ENCODE results near the gene CNOT11.

DNA sequence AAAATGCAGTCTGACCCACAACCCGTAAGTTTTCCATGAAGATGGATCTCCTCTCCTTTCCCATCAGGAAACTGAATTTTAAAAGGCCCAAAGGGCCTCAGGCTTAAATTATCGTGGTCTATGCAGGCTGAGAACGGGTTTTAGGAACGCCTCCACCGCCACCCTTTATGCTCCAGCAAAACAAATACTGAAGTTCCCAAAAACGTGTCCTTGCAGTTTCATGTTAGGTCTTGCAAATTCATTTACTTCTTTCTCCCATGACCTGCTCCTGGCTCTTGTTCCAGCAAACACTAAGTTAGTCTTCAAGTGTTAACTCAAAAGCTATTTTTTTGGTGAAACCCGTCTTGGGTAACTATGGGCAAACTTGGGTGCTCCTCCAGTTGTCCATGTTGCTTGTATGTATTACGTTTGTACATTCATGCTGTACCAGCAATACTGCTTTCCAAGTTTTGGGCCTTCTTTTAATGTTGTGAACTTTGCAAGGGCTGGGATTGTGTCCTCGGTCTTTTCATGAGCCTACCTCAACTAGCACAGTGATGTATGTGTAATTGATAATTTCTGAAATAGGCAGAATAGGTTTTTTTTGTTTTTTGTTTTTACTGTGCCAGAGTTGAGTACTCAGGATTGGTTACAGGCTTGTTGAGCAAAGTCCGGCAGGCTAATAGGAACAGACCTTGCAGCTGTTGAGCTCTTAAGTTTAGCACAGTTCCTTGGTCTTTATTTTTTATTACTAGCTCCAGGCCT, 57.6 kb downstream of the CNOT11 start:
- no peak for TF ChIP-seq CTCF (IDR thresholded peaks at IDR 0.05)
- no peak for TF ChIP-seq POLR2A (IDR thresholded peaks at IDR 0.05)
